K562 (cell line): ENCODE results near the gene FBXL4. TPM values are rescaled to one million over a fixed set of nuclear protein-coding genes. Genes with fewer than 3 reads are reported as not detected.

Experiments used
- polyA plus RNA-seq, 8 experiments: library from polyadenylated mRNA; depleted of rRNA in 4 of 8; stranded (reverse) in 5 of 8; unstranded in 3 of 8; fragments of >200 nt; fragmentation: Nextera tagmentation in 2 of 8; fragmentation: Illumina TruSeq in 1 of 8; extraction: Ambion mirVana in 2 of 8; extraction: Trizol in 1 of 8; gene quantifications; 2 replicates each; pipeline versions ENCODE4 v1.2.1 to v1.2.3, GENCODE V29; 2011 to 2014; ENCODE audit warnings: inconsistent platforms in 1 of 8, missing spikeins in 1 of 8
- total RNA-seq, 7 experiments: library from RNA; depleted of rRNA in 6 of 7; stranded (reverse); fragments of >200 nt in 6 of 7; fragmentation: Illumina TruSeq in 2 of 7; extraction: Trizol in 2 of 7; gene quantifications; 2 replicates each; pipeline versions ENCODE4 v1.2.1 to v1.2.3, GENCODE V29; 2011 to 2021; ENCODE audit warnings: low replicate concordance in 1 of 7
- TF ChIP-seq, protein P1 (sequence below): fragments of 200-600 bp; sonication (generic); IDR thresholded peaks from one replicate; pipeline ENCODE4 v1.6.1; 2012; ENCODE audit warnings: mild to moderate bottlenecking, low read depth, low read length, inconsistent platforms

The FBXL4 gene
- total and polyA plus RNA-seq, 9 of the 15 experiments (the other 6 are each of a cell fraction or from before 2014, with no cell fraction given), result 4.2 to 23.1 (median 7.7) TPM

DNA sequence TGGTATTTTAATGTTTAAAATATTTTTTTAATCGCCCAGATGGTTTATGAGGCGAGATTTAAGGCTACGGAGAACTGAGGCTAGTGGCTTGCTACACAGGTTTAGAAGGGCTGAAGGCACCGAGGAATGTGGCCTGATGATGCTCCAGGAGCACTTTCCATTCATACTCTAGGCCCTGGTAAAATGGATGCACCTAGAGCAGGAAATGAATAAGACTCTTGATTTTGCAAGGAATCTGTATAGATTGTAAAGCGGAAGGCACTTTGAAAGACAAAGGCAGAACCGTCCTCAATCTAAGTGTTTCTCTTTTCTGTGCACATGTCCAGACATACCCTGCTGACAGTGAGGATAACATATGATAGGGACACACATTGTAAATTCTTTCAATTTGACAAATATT lies 83.2 kb downstream of the FBXL4 start (continued):
- TF ChIP-seq, protein P1, sequence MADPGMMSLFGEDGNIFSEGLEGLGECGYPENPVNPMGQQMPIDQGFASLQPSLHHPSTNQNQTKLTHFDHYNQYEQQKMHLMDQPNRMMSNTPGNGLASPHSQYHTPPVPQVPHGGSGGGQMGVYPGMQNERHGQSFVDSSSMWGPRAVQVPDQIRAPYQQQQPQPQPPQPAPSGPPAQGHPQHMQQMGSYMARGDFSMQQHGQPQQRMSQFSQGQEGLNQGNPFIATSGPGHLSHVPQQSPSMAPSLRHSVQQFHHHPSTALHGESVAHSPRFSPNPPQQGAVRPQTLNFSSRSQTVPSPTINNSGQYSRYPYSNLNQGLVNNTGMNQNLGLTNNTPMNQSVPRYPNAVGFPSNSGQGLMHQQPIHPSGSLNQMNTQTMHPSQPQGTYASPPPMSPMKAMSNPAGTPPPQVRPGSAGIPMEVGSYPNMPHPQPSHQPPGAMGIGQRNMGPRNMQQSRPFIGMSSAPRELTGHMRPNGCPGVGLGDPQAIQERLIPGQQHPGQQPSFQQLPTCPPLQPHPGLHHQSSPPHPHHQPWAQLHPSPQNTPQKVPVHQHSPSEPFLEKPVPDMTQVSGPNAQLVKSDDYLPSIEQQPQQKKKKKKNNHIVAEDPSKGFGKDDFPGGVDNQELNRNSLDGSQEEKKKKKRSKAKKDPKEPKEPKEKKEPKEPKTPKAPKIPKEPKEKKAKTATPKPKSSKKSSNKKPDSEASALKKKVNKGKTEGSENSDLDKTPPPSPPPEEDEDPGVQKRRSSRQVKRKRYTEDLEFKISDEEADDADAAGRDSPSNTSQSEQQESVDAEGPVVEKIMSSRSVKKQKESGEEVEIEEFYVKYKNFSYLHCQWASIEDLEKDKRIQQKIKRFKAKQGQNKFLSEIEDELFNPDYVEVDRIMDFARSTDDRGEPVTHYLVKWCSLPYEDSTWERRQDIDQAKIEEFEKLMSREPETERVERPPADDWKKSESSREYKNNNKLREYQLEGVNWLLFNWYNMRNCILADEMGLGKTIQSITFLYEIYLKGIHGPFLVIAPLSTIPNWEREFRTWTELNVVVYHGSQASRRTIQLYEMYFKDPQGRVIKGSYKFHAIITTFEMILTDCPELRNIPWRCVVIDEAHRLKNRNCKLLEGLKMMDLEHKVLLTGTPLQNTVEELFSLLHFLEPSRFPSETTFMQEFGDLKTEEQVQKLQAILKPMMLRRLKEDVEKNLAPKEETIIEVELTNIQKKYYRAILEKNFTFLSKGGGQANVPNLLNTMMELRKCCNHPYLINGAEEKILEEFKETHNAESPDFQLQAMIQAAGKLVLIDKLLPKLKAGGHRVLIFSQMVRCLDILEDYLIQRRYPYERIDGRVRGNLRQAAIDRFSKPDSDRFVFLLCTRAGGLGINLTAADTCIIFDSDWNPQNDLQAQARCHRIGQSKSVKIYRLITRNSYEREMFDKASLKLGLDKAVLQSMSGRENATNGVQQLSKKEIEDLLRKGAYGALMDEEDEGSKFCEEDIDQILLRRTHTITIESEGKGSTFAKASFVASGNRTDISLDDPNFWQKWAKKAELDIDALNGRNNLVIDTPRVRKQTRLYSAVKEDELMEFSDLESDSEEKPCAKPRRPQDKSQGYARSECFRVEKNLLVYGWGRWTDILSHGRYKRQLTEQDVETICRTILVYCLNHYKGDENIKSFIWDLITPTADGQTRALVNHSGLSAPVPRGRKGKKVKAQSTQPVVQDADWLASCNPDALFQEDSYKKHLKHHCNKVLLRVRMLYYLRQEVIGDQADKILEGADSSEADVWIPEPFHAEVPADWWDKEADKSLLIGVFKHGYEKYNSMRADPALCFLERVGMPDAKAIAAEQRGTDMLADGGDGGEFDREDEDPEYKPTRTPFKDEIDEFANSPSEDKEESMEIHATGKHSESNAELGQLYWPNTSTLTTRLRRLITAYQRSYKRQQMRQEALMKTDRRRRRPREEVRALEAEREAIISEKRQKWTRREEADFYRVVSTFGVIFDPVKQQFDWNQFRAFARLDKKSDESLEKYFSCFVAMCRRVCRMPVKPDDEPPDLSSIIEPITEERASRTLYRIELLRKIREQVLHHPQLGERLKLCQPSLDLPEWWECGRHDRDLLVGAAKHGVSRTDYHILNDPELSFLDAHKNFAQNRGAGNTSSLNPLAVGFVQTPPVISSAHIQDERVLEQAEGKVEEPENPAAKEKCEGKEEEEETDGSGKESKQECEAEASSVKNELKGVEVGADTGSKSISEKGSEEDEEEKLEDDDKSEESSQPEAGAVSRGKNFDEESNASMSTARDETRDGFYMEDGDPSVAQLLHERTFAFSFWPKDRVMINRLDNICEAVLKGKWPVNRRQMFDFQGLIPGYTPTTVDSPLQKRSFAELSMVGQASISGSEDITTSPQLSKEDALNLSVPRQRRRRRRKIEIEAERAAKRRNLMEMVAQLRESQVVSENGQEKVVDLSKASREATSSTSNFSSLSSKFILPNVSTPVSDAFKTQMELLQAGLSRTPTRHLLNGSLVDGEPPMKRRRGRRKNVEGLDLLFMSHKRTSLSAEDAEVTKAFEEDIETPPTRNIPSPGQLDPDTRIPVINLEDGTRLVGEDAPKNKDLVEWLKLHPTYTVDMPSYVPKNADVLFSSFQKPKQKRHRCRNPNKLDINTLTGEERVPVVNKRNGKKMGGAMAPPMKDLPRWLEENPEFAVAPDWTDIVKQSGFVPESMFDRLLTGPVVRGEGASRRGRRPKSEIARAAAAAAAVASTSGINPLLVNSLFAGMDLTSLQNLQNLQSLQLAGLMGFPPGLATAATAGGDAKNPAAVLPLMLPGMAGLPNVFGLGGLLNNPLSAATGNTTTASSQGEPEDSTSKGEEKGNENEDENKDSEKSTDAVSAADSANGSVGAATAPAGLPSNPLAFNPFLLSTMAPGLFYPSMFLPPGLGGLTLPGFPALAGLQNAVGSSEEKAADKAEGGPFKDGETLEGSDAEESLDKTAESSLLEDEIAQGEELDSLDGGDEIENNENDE, result no peak
